BE2C (cell line): ENCODE data around the gene TEX12.
"Not testable (repeated sequence)": the region's sequence is repeated elsewhere in the genome, so short reads cannot be mapped to it uniquely, and the experiment has no call there.

Experiments
- DNase-seq: peaks from one replicate; pipeline ENCODE4 v3.0.0-alpha.2; 2020
- H3K27me3 ChIP-seq: fragments of 250-450 bp; sonication (Bioruptor Pico); 2 replicates; pipeline ENCODE4 v1.5.1; 2020; ENCODE audit warnings: mild to moderate bottlenecking
- H3K36me3 ChIP-seq: fragments of 250-450 bp; sonication (Bioruptor Pico); 2 replicates; pipeline ENCODE4 v1.5.1; 2020; ENCODE audit warnings: mild to moderate bottlenecking
- H3K4me1 ChIP-seq: fragments of 250-450 bp; sonication (Bioruptor Pico); 2 replicates; pipeline ENCODE4 v1.5.1; 2020
- H3K4me3 ChIP-seq: 2 replicates; pipeline ENCODE4 v1.5.1; 2011; ENCODE audit warnings: low read depth, low read length
- H3K9me3 ChIP-seq: fragments of 250-450 bp; sonication (Bioruptor Pico); 2 replicates; pipeline ENCODE4 v1.5.1; 2020
- CTCF ChIP-seq: IDR thresholded peaks from 2 replicates; pipeline ENCODE4 v1.5.1; 2012; ENCODE audit warnings: mild to moderate bottlenecking, low read depth, low read length

Gene TEX12

GRCh38 chr11:112196519-112197087 is 29.4 kb downstream of the TEX12 start:
- H3K4me3 ChIP-seq, result no peak overlapping the region
- H3K9me3 ChIP-seq, result no peaks in the 10 kb centered on the region; the same call in 1 of the 2 replicates
- 0 out of 2 replicates have a peak, but pooled peaks cover 3% of the 10 kb centered on the region for H3K27me3 ChIP-seq
- no peak for TF ChIP-seq CTCF
- H3K4me1 ChIP-seq, result no peaks in the 10 kb centered on the region
- H3K36me3 ChIP-seq, result no peaks in the 10 kb centered on the region
- no peak for DNase-seq

DNA sequence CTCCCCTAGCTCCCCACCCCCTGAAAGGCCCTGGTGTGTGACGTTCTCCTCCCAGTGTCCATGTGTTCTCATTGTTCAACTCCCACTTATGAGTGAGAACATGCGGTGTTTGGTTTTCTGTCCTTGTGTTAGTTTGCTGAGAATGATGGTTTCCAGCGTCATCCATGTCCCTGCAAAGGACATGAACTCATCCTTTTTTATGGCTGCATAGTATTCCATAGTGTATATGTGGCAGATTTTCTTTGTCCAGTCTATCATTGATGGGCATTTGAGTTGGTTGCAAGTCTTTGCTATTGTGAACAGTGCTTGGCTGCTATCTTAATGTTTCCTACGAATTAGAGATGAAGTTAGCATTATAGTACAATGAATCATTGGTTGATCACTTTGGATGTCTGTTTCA is 31.9 kb downstream of the TEX12 start:
- H3K4me1 ChIP-seq, H3K27me3 ChIP-seq, DNase-seq, H3K36me3 ChIP-seq, H3K4me3 ChIP-seq, H3K9me3 ChIP-seq: not testable (repeated sequence)

DNA sequence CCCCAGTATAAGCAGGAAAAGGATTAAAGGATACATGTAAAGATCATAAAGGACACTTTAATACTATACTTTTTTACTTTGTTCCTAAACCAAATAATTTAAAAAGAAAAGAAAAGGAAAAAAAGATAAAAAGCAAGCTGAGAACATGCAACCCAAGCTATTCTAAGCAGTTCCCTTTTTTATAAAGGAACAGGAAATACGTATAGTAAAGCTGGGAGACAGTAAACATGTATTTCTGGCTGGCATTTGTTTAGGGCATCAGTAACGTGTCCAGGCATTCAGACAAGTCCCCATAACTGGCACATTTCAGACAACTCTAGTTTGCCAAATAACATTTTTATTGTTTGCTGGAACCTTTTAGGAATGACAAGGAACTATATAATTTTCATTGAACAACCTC is 33.1 kb downstream of the TEX12 start:
- TF ChIP-seq CTCF, result no peak
- no peak for DNase-seq
- H3K4me3 ChIP-seq, result no peak overlapping the region

GRCh38 chr11:112206071-112206470 is 38.9 kb downstream of the TEX12 start:
- TF ChIP-seq CTCF, result no peak
- H3K36me3 ChIP-seq, result no peaks in the 10 kb centered on the region
- DNase-seq, result no peak
- no peaks in the 10 kb centered on the region for H3K27me3 ChIP-seq
- H3K4me1 ChIP-seq, result no peaks in the 10 kb centered on the region
- no peak overlapping the region for H3K4me3 ChIP-seq
- no peaks in the 10 kb centered on the region for H3K9me3 ChIP-seq

More for the DNA sequence above, 33.1 kb downstream of the TEX12 start:
- 0 out of 2 replicates have a peak, but pooled peaks cover 3% of the 10 kb centered on the region for H3K27me3 ChIP-seq
- H3K9me3 ChIP-seq, result no peaks in the 10 kb centered on the region; the same call in 1 of the 2 replicates
- H3K36me3 ChIP-seq, result no peaks in the 10 kb centered on the region
- H3K4me1 ChIP-seq, result no peaks in the 10 kb centered on the region

DNA sequence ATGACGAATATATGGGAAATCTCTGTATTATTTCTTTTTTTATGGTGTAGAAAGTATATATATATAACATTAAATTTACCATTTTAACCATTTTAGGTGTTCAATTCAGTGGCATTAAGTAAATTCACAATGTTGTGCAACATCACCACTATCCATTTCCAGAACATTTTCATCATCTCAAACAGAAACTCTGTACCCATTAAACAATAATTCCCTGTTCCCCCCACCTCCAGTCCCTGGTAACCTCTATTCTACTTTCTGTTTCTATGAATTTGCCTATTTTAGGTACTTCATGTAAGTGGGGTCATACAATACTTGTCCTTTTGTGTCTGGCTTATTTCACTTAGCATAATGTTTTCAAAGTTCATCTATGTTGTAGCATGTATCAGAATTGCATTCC is 43.7 kb downstream of the TEX12 start:
- TF ChIP-seq CTCF, result no peak
- DNase-seq, result no peak
- no peaks in the 10 kb centered on the region for H3K36me3 ChIP-seq
- H3K9me3 ChIP-seq, result no peaks in the 10 kb centered on the region
- H3K4me1 ChIP-seq, result no peaks in the 10 kb centered on the region
- H3K4me3 ChIP-seq, result no peak overlapping the region
- no peaks in the 10 kb centered on the region for H3K27me3 ChIP-seq

GRCh38 chr11:112211536-112211935 is 44.4 kb downstream of the TEX12 start:
- Histone ChIP-seq H3K36me3 (no peaks in the 10 kb centered on the region), H3K9me3 (no peaks in the 10 kb centered on the region), H3K4me1 (no peaks in the 10 kb centered on the region), H3K4me3 (no peak overlapping the region), H3K27me3 (no peaks in the 10 kb centered on the region)
- TF ChIP-seq CTCF, result no peak
- DNase-seq, result no peak

- Histone ChIP-seq H3K36me3 (no peaks in the 10 kb centered on the region), H3K27me3 (no peaks in the 10 kb centered on the region), H3K9me3 (no peaks in the 10 kb centered on the region), H3K4me3 (no peak overlapping the region), H3K4me1 (no peaks in the 10 kb centered on the region)
- no peak for TF ChIP-seq CTCF
- DNase-seq, result no peak
These were observed 45.1 kb downstream of the TEX12 start for GRCh38 chr11:112212290-112212689.
